NCI-H187 (cell line): ENCODE results near the gene SPSB2.
"Not testable (repeated sequence)": the region's sequence is repeated elsewhere in the genome, so short reads cannot be mapped to it uniquely, and the experiment has no call there.

Source experiments
- DNase-seq, 2 experiments: peaks; one replicate each; lab custom pipeline; 2025; lab: John Stamatoyannopoulos, UW

The SPSB2 gene

GRCh38 chr12:6873094-6874014 lies at the start of gene SPSB2:
SPSB2 (minus strand) TSS chr12:6873303; CDS start chr12:6872901, 402 bp downstream.
- DNase-seq = peak; percentile 94 to 96

GRCh38 chr12:6921996-6922946 lies 49.2 kb upstream of the SPSB2 start:
- no peak for DNase-seq

GRCh38 chr12:6921539-6921938 lies 48.4 kb upstream of the SPSB2 start:
- DNase-seq = no peak

GRCh38 chr12:6919588-6919987 lies 46.5 kb upstream of the SPSB2 start:
- DNase-seq = no peak

GRCh38 chr12:6917491-6918231 lies 44.6 kb upstream of the SPSB2 start:
- no peak for DNase-seq

GRCh38 chr12:6916426-6917200 lies 43.5 kb upstream of the SPSB2 start:
- DNase-seq = no peak

GRCh38 chr12:6915789-6916285 lies 42.7 kb upstream of the SPSB2 start:
- DNase-seq = no peak

GRCh38 chr12:6914947-6915788 lies 42.1 kb upstream of the SPSB2 start:
- peak; percentile 31 to 34 for DNase-seq

GRCh38 chr12:6914246-6914946 lies 41.3 kb upstream of the SPSB2 start, which contains the start of gene ENO2:
ENO2 (plus strand) TSS chr12:6914580; CDS start chr12:6915833, 1,253 bp downstream.
- DNase-seq = peak; percentile 24 to 31

- DNase-seq = no peak
These were observed 39.2 kb upstream of the SPSB2 start for GRCh38 chr12:6912164-6912935.

GRCh38 chr12:6909421-6910145 lies 36.5 kb upstream of the SPSB2 start:
- no peak for DNase-seq

- DNase-seq = not testable (repeated sequence)
These were observed 35.0 kb upstream of the SPSB2 start for GRCh38 chr12:6908141-6908540.

GRCh38 chr12:6905414-6906040 lies 32.4 kb upstream of the SPSB2 start:
- no peak for DNase-seq

- DNase-seq = peak; percentile 94 to 96
These were observed 31.5 kb upstream of the SPSB2 start, which contains the start of gene LRRC23 for GRCh38 chr12:6904280-6905276. LRRC23 (plus strand) TSS chr12:6904822; CDS start chr12:6905634, 812 bp downstream.

GRCh38 chr12:6903722-6904121 lies 30.6 kb upstream of the SPSB2 start:
- DNase-seq = no peak

GRCh38 chr12:6902448-6902847 lies 29.3 kb upstream of the SPSB2 start:
- no peak for DNase-seq
